HCT116 (cell line): ENCODE measurements around the gene AUTS2. TPM values are rescaled to one million over a fixed set of nuclear protein-coding genes. Genes with fewer than 3 reads are reported as not detected.

Experiments used
- ATAC-seq: fragments of 200-7000 bp; cut with Tn5 transposase; 2 replicates; pipeline ENCODE4 v1.9.1; 2020; ENCODE audit warnings: mild to moderate bottlenecking, moderate library complexity
- BruUV-seq: library from RNA; stranded (reverse); fragments of 400-500 nt; replicated peaks from 2 replicates; lab custom pipeline; 2021; lab: Mats Ljungman, UMichigan
- CTCF ChIA-PET: fragments of 300-600 bp; sonication (Branson Sonifier 250); formaldehyde crosslinking; loops from one replicate; lab custom pipeline; 2021; ENCODE audit warnings: antibody characterized with exemption; lab: Charles Lee
- POLR2A ChIA-PET: fragments of 300-600, 350-600 bp; sonication (Branson Sonifier 250); formaldehyde crosslinking; loops from one replicate; lab custom pipeline; 2021; ENCODE audit warnings: antibody characterized with exemption; lab: Charles Lee
- RAD21 ChIA-PET, 2 experiments: fragments of 300-600 bp; sonication (Branson Sonifier 250); formaldehyde crosslinking; loops; one replicate each; lab custom pipeline; 2023; ENCODE audit warnings: low total read pairs in 2 of 2; ENCODE audit not compliant: uncharacterized antibody in 2 of 2, unreplicated experiment in 2 of 2, low non-redundant PET in 1 of 2; lab: Charles Lee
- DNase-seq: peaks from one replicate; pipeline ENCODE4 v3.0.0-alpha.2; 2010; ENCODE audit warnings: low read depth, low spot score
- H2AFZ ChIP-seq: fragments of 200-600 bp; shearing (Covaris generic), sonication (generic); 2 replicates; pipeline ENCODE4 v1.6.1; 2017; ENCODE audit warnings: low read depth, mixed run types, mixed read lengths, antibody characterized with exemption, low read length; ENCODE audit not compliant: poor library complexity, severe bottlenecking
- H3K27ac ChIP-seq: 2 replicates; pipeline ENCODE4 v1.5.1; 2012; ENCODE audit warnings: low read depth, low read length
- H3K27me3 ChIP-seq: fragments of 200-600 bp; sonication (generic); 2 replicates; pipeline ENCODE4 v1.6.1; 2016; ENCODE audit warnings: mixed run types, low read length, mixed read lengths; ENCODE audit not compliant: insufficient read depth
- H3K36me3 ChIP-seq, 2 experiments: fragments of 200-500 bp in 1 of 2; fragments of 200-600 bp in 1 of 2; sonication (Bioruptor generic) in 1 of 2; sonication (generic) in 1 of 2; 2 replicates each; pipeline versions ENCODE4 v1.5.1 to v1.6.1; 2014 to 2016; ENCODE audit warnings: low read length in 2 of 2, inconsistent platforms in 1 of 2, mixed read lengths in 1 of 2, mixed run types in 1 of 2; ENCODE audit not compliant: insufficient read depth in 2 of 2, control insufficient read depth in 1 of 2
- H3K4me1 ChIP-seq, 2 experiments: fragments of 200-600 bp in 1 of 2; sonication (generic) in 1 of 2; 2 replicates each; pipeline versions ENCODE4 v1.5.1 to v1.6.1; 2012 to 2017; ENCODE audit warnings: low read length in 2 of 2, inconsistent platforms in 1 of 2, mild to moderate bottlenecking in 1 of 2, mixed read lengths in 1 of 2, mixed run types in 1 of 2, moderate library complexity in 1 of 2; ENCODE audit not compliant: insufficient read depth in 2 of 2, control insufficient read depth in 1 of 2
- H3K4me2 ChIP-seq: fragments of 200-600 bp; sonication (generic); 2 replicates; pipeline ENCODE4 v1.6.1; 2017; ENCODE audit warnings: mixed run types, low read length, mixed read lengths
- H3K4me3 ChIP-seq, 2 experiments: fragments of 200-600 bp in 1 of 2; sonication (generic) in 1 of 2; replicated peaks in 1 of 2; 2 replicates each; pipeline ENCODE4 v1.5.1; 2011 to 2016; ENCODE audit warnings: low read length in 2 of 2, control low read depth in 1 of 2, low read depth in 1 of 2, mild to moderate bottlenecking in 1 of 2, mixed read lengths in 1 of 2, mixed run types in 1 of 2
- H3K79me2 ChIP-seq: fragments of 200-600 bp; sonication (generic); 2 replicates; pipeline ENCODE4 v1.6.1; 2017; ENCODE audit warnings: mild to moderate bottlenecking, mixed run types, low read length, moderate library complexity, mixed read lengths; ENCODE audit not compliant: insufficient read depth
- H3K9ac ChIP-seq: fragments of 200-600 bp; sonication (generic); 2 replicates; pipeline ENCODE4 v1.6.1; 2016; ENCODE audit warnings: low read length, mixed read lengths
- H3K9me2 ChIP-seq: fragments of 200-600 bp; sonication (generic), shearing (Covaris generic); 2 replicates; pipeline ENCODE4 v1.6.1; 2017; ENCODE audit warnings: mixed run types, mild to moderate bottlenecking, moderate library complexity; ENCODE audit not compliant: insufficient read depth
- H3K9me3 ChIP-seq, 2 experiments: fragments of 200-500 bp in 1 of 2; fragments of 200-600 bp in 1 of 2; sonication (Bioruptor generic) in 1 of 2; sonication (generic) in 1 of 2; 2 replicates each; pipeline ENCODE4 v1.6.1; 2014 to 2017; ENCODE audit warnings: low read length in 2 of 2, mixed read lengths in 2 of 2, inconsistent platforms in 1 of 2, low read depth in 1 of 2, mild to moderate bottlenecking in 1 of 2, mixed run types in 1 of 2, moderate library complexity in 1 of 2; ENCODE audit not compliant: control insufficient read depth in 1 of 2, insufficient read depth in 1 of 2
- H4K20me1 ChIP-seq: fragments of 200-600 bp; sonication (generic), shearing (Covaris generic); 2 replicates; pipeline ENCODE4 v1.6.1; 2017; ENCODE audit warnings: mixed run types, mild to moderate bottlenecking, moderate library complexity; ENCODE audit not compliant: insufficient read depth
- CEBPB ChIP-seq: IDR thresholded peaks from 2 replicates; pipeline ENCODE4 v1.6.1; 2012; ENCODE audit warnings: low read depth
- EGR1 ChIP-seq: IDR thresholded peaks from 2 replicates; pipeline ENCODE4 v1.6.1; 2012; ENCODE audit warnings: low read depth
- ELF1 ChIP-seq: IDR thresholded peaks from 2 replicates; pipeline ENCODE4 v1.6.1; 2012; ENCODE audit warnings: low read depth, borderline replicate concordance
- EZH2 ChIP-seq: fragments of 200-600 bp; sonication (generic); IDR thresholded peaks from 2 replicates; pipeline ENCODE4 v1.6.1; 2017; ENCODE audit warnings: antibody characterized with exemption, mixed run types
- EZH2phosphoT487 ChIP-seq: fragments of 200-600 bp; IDR thresholded peaks from 2 replicates; pipeline ENCODE4 v1.6.1; 2018; ENCODE audit warnings: antibody characterized with exemption, borderline replicate concordance
- POLR2AphosphoS5 ChIP-seq: IDR thresholded peaks from 2 replicates; pipeline ENCODE4 v1.6.1; 2011; ENCODE audit warnings: mild to moderate bottlenecking, low read depth, low read length, moderate library complexity
- SIN3A ChIP-seq: IDR thresholded peaks from 2 replicates; pipeline ENCODE4 v1.6.1; 2012; ENCODE audit warnings: low read depth
- ZFX ChIP-seq: fragments of 450-650 bp; IDR thresholded peaks from 2 replicates; pipeline ENCODE4 v1.6.1; 2017
- intact Hi-C: fragments of 100-400 bp; cut with micrococcal nuclease; formaldehyde crosslinking; loops from 2 replicates; pipeline ENCODE4 v1.10.0; 2022
- total RNA-seq: library from RNA; stranded (reverse); gene quantifications from one replicate; pipeline ENCODE4 v1.2.1, GENCODE V29; 2021; ENCODE audit not compliant: unreplicated experiment
- TF ChIP-seq, protein P1 (sequence below), 3 experiments: fragments of 200-600 bp in 1 of 3; sonication (generic) in 1 of 3; IDR thresholded peaks in 2 of 3; conservative IDR thresholded peaks in 1 of 3; 2 replicates each; pipeline ENCODE4 v1.5.1; 2012 to 2017; ENCODE audit warnings: low read depth in 2 of 3, low read length in 2 of 3, antibody characterized with exemption in 1 of 3, borderline replicate concordance in 1 of 3, control low read depth in 1 of 3, mild to moderate bottlenecking in 1 of 3, mixed read lengths in 1 of 3, mixed run types in 1 of 3, moderate library complexity in 1 of 3; ENCODE audit not compliant: insufficient read depth in 1 of 3
- TF ChIP-seq, protein P2 (sequence below): IDR thresholded peaks from 2 replicates; pipeline ENCODE4 v1.6.1; 2012
- TF ChIP-seq, protein P3 (sequence below): IDR thresholded peaks from 2 replicates; pipeline ENCODE4 v1.6.1; 2012; ENCODE audit warnings: low read depth

Gene AUTS2
- total RNA-seq, 1 experiment from 2014 or later = 0.93 TPM

DNA sequence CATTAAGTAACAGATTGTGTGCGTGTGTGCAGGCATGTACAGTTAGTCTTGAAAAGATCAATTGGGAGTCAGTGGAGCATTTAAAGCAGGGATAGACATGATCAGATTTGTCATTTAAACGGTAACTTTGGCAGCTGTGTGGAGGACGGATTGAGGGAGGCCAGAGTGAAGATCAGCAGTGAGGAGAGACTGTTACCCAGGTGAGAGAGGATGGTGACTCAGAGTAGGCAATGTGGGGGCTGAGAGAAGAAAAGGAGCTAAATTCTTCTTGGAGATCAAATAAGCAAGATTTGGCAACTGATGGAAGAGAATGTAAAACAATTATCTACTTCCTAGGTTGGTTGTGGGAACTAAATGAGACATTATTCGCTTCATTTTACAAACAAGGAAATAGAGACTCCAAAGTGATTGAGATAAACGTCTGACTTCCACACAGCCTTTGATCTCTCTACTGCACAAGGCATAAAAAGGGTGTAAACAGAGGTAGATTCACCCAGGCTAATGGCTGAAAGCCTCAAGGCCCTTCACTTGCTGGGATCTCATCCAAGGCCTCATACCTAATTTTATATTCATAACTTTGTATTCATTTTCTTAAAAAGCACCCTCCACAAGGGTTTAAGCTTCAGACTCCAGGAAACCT, 868.6 kb downstream of the AUTS2 start:
- no peak overlapping the region for H3K4me2 ChIP-seq
- no peaks in the 10 kb centered on the region for H4K20me1 ChIP-seq
- no peak for DNase-seq
- ATAC-seq = no peak
- no peaks in the 10 kb centered on the region for H3K79me2 ChIP-seq
- peaks cover 5 to 30% of the 10 kb centered on the region in 2 experiments; a peak in 2 of 4 replicates for H3K9me3 ChIP-seq
- CTCF ChIA-PET = no interaction called here
- no TSS peak for BruUV-seq
- no peaks in the 10 kb centered on the region for H3K36me3 ChIP-seq
- H3K27ac ChIP-seq = no peak overlapping the region
- no peak overlapping the region for H3K4me3 ChIP-seq
- H3K9me2 ChIP-seq = no peaks in the 10 kb centered on the region
- intact Hi-C loops = no loop called here
- H2AFZ ChIP-seq = no peak overlapping the region
- H3K27me3 ChIP-seq = no peaks in the 10 kb centered on the region
- TF ChIP-seq EZH2 = no peak
- TF ChIP-seq, protein P1, sequence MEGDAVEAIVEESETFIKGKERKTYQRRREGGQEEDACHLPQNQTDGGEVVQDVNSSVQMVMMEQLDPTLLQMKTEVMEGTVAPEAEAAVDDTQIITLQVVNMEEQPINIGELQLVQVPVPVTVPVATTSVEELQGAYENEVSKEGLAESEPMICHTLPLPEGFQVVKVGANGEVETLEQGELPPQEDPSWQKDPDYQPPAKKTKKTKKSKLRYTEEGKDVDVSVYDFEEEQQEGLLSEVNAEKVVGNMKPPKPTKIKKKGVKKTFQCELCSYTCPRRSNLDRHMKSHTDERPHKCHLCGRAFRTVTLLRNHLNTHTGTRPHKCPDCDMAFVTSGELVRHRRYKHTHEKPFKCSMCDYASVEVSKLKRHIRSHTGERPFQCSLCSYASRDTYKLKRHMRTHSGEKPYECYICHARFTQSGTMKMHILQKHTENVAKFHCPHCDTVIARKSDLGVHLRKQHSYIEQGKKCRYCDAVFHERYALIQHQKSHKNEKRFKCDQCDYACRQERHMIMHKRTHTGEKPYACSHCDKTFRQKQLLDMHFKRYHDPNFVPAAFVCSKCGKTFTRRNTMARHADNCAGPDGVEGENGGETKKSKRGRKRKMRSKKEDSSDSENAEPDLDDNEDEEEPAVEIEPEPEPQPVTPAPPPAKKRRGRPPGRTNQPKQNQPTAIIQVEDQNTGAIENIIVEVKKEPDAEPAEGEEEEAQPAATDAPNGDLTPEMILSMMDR (IDR thresholded peaks at IDR 0.05 in 2 of 3, conservative IDR thresholded peaks at IDR 0.05 in 1 of 3; ENCODE audit: borderline replicate concordance in 1 of 3, insufficient read depth in 1 of 3, low read depth in 2 of 3, low read length in 2 of 3) = no peak
- H3K4me1 ChIP-seq = no peaks in the 10 kb centered on the region
- no peak overlapping the region for H3K9ac ChIP-seq
- POLR2A ChIA-PET = no interaction called here
- RAD21 ChIA-PET = no interaction called here

DNA sequence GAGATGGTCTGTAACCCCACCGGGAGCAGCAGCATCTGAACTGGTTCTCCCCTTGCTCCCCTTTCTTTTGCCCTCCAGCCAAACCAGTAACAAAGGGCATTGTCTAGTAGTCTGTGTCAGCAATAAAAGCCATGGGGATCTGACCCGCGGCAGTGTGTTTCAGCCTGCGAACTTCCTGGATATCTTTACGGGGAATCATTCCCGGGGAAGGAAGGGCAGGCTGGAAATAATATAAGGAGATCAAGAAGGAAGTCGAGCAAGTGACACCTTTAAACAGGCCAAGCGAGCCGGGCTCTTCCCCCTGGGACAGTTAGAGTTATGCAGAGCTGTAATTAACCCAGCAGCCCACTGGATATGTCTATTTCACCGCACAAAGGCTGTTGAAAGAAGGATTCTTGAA, 872.5 kb downstream of the AUTS2 start:
- H3K9me2 ChIP-seq = no peaks in the 10 kb centered on the region
- DNase-seq (no peak), ATAC-seq (no peak)
- no peaks in the 10 kb centered on the region for H4K20me1 ChIP-seq
- H3K36me3 ChIP-seq = no peaks in the 10 kb centered on the region
- H2AFZ ChIP-seq = no peak overlapping the region
- POLR2A ChIA-PET = no interaction called here
- no peak overlapping the region for H3K9ac ChIP-seq
- BruUV-seq = no TSS peak
- no peak overlapping the region for H3K4me3 ChIP-seq
- intact Hi-C loops = no loop called here
- CTCF ChIA-PET = no interaction called here
- H3K79me2 ChIP-seq = no peaks in the 10 kb centered on the region
- no peaks in the 10 kb centered on the region for H3K4me1 ChIP-seq
- no peak overlapping the region for H3K4me2 ChIP-seq
- H3K27ac ChIP-seq = no peak overlapping the region
- no peaks in the 10 kb centered on the region for H3K27me3 ChIP-seq
- peaks cover 5 to 30% of the 10 kb centered on the region in 2 experiments; a peak in 2 of 4 replicates for H3K9me3 ChIP-seq
- RAD21 ChIA-PET = no interaction called here
- TF ChIP-seq EZH2 = no peak
- TF ChIP-seq SIN3A = no peak
- TF ChIP-seq, protein P2, sequence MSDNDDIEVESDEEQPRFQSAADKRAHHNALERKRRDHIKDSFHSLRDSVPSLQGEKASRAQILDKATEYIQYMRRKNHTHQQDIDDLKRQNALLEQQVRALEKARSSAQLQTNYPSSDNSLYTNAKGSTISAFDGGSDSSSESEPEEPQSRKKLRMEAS = no peak
- no peak for TF ChIP-seq ELF1
- TF ChIP-seq, protein P3, sequence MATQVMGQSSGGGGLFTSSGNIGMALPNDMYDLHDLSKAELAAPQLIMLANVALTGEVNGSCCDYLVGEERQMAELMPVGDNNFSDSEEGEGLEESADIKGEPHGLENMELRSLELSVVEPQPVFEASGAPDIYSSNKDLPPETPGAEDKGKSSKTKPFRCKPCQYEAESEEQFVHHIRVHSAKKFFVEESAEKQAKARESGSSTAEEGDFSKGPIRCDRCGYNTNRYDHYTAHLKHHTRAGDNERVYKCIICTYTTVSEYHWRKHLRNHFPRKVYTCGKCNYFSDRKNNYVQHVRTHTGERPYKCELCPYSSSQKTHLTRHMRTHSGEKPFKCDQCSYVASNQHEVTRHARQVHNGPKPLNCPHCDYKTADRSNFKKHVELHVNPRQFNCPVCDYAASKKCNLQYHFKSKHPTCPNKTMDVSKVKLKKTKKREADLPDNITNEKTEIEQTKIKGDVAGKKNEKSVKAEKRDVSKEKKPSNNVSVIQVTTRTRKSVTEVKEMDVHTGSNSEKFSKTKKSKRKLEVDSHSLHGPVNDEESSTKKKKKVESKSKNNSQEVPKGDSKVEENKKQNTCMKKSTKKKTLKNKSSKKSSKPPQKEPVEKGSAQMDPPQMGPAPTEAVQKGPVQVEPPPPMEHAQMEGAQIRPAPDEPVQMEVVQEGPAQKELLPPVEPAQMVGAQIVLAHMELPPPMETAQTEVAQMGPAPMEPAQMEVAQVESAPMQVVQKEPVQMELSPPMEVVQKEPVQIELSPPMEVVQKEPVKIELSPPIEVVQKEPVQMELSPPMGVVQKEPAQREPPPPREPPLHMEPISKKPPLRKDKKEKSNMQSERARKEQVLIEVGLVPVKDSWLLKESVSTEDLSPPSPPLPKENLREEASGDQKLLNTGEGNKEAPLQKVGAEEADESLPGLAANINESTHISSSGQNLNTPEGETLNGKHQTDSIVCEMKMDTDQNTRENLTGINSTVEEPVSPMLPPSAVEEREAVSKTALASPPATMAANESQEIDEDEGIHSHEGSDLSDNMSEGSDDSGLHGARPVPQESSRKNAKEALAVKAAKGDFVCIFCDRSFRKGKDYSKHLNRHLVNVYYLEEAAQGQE = no peak
- no peak for TF ChIP-seq EZH2phosphoT487
- TF ChIP-seq POLR2AphosphoS5 = no peak
- TF ChIP-seq, protein P1 (IDR thresholded peaks at IDR 0.05 in 2 of 3, conservative IDR thresholded peaks at IDR 0.05 in 1 of 3; ENCODE audit: borderline replicate concordance in 1 of 3, insufficient read depth in 1 of 3, low read depth in 2 of 3, low read length in 2 of 3) = no peak
- no peak for TF ChIP-seq CEBPB
- no peak for TF ChIP-seq ZFX
- no peak for TF ChIP-seq EGR1
